DOHH2 (cell line): ENCODE measurements around the gene COL4A1.

Experiments used
- H3F3A ChIP-seq: fragments of 200-600 bp; sonication (generic), shearing (Covaris generic); 2 replicates; pipeline ENCODE4 v1.6.0; 2016; ENCODE audit warnings: antibody characterized with exemption, mild to moderate bottlenecking; ENCODE audit not compliant: control insufficient read depth, insufficient read depth
- H3K27ac ChIP-seq: fragments of 200-600 bp; sonication (generic); 2 replicates; pipeline ENCODE4 v1.5.1; 2014; ENCODE audit warnings: low read depth, mild to moderate bottlenecking, low read length, moderate library complexity
- H3K27me3 ChIP-seq: fragments of 200-600 bp; sonication (generic); 2 replicates; pipeline ENCODE4 v1.6.1; 2014; ENCODE audit warnings: mild to moderate bottlenecking, low read length, mixed read lengths; ENCODE audit not compliant: control insufficient read depth
- H3K36me3 ChIP-seq: fragments of 200-600 bp; sonication (generic); 2 replicates; pipeline ENCODE4 v1.6.1; 2014; ENCODE audit warnings: mild to moderate bottlenecking, low read length, moderate library complexity, mixed read lengths; ENCODE audit not compliant: control insufficient read depth
- H3K4me1 ChIP-seq: fragments of 200-600 bp; sonication (generic); 2 replicates; pipeline ENCODE4 v1.6.1; 2014; ENCODE audit warnings: mild to moderate bottlenecking, low read length, mixed read lengths; ENCODE audit not compliant: control insufficient read depth
- H3K4me2 ChIP-seq: fragments of 200-600 bp; sonication (generic); 2 replicates; pipeline ENCODE4 v1.6.0; 2014; ENCODE audit warnings: mild to moderate bottlenecking, low read length, moderate library complexity
- H3K4me3 ChIP-seq: fragments of 200-600 bp; sonication (generic); 2 replicates; pipeline ENCODE4 v1.5.1; 2014; ENCODE audit warnings: mild to moderate bottlenecking, low read length, mixed read lengths
- H3K79me2 ChIP-seq: fragments of 200-600 bp; sonication (generic); 2 replicates; pipeline ENCODE4 v1.6.1; 2014; ENCODE audit warnings: mild to moderate bottlenecking, low read length, mixed read lengths; ENCODE audit not compliant: control insufficient read depth
- H3K9me2 ChIP-seq: fragments of 200-600 bp; sonication (generic); replicated peaks from 2 replicates; pipeline ENCODE4 v1.6.1; 2014; ENCODE audit warnings: mild to moderate bottlenecking, low read length, mixed read lengths; ENCODE audit not compliant: control insufficient read depth
- H3K9me3 ChIP-seq: fragments of 200-600 bp; sonication (generic); 2 replicates; pipeline ENCODE4 v1.6.1; 2014; ENCODE audit warnings: antibody characterized with exemption, low read length, mixed read lengths; ENCODE audit not compliant: control insufficient read depth, insufficient read depth
- H4K20me1 ChIP-seq: fragments of 200-600 bp; sonication (generic); 2 replicates; pipeline ENCODE4 v1.6.0; 2014; ENCODE audit warnings: low read depth, mild to moderate bottlenecking, antibody characterized with exemption, low read length, moderate library complexity; ENCODE audit not compliant: control insufficient read depth, insufficient read depth
- EZH2phosphoT487 ChIP-seq: fragments of 200-600 bp; sonication (generic); IDR thresholded peaks from 2 replicates; pipeline ENCODE4 v1.6.1; 2017; ENCODE audit warnings: borderline replicate concordance, mild to moderate bottlenecking, antibody characterized with exemption, low read length, moderate library complexity, mixed read lengths
- TF ChIP-seq, protein P1 (sequence below): fragments of 200-600 bp; sonication (generic); IDR thresholded peaks from one replicate; pipeline ENCODE4 v1.5.1; 2014; ENCODE audit warnings: antibody characterized with exemption, mild to moderate bottlenecking, low read depth, low read length; ENCODE audit not compliant: poor library complexity, severe bottlenecking

The COL4A1 gene

DNA sequence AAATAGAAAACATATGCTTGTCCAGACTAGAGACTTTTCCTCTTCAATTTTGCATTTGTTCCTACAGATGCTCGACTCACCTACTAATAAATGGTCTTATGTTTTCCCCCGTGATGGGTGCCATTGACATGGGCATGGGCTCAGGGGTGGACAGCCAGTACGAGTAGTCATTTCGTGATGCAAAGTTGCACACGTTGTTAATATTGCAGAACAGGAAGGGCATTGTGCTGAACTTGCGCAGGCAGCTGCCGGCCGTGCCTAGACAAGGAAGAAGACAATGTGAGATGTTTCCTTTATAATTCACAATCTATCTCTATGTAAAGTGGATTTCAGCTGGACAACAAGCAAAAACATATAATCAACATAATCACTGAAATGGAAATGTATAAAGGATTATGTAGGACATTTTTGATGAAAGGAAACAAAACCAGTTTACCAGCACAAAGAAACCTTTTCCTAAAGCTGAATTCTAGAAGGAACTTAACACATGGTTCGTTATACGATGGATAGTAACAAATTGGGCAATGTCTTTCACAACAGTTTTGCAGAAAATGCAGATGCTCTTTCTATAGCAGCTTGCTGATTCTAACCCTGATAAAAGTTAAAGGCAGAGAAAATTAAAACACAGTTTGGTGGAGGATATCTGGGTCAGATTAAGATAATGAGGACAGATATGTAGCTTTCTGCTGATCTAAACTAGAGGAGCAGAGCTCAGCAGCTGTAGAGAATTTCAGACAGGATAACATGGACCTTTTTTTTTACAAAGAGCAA lies 145.7 kb downstream of the COL4A1 start:
- Histone ChIP-seq H3K4me3 (no peak overlapping the region), H3F3A (no peaks in the 10 kb centered on the region), H3K4me1 (no peaks in the 10 kb centered on the region), H3K27me3 (no peaks in the 10 kb centered on the region), H3K27ac (no peak overlapping the region), H3K4me2 (no peak overlapping the region), H3K36me3 (no peaks in the 10 kb centered on the region), H3K9me3 (no peaks in the 10 kb centered on the region), H4K20me1 (no peaks in the 10 kb centered on the region), H3K79me2 (no peaks in the 10 kb centered on the region), H3K9me2 (no peaks in the 10 kb centered on the region)
- TF ChIP-seq EZH2phosphoT487, result no peak
- TF ChIP-seq, protein P1, sequence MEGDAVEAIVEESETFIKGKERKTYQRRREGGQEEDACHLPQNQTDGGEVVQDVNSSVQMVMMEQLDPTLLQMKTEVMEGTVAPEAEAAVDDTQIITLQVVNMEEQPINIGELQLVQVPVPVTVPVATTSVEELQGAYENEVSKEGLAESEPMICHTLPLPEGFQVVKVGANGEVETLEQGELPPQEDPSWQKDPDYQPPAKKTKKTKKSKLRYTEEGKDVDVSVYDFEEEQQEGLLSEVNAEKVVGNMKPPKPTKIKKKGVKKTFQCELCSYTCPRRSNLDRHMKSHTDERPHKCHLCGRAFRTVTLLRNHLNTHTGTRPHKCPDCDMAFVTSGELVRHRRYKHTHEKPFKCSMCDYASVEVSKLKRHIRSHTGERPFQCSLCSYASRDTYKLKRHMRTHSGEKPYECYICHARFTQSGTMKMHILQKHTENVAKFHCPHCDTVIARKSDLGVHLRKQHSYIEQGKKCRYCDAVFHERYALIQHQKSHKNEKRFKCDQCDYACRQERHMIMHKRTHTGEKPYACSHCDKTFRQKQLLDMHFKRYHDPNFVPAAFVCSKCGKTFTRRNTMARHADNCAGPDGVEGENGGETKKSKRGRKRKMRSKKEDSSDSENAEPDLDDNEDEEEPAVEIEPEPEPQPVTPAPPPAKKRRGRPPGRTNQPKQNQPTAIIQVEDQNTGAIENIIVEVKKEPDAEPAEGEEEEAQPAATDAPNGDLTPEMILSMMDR, result no peak

DNA sequence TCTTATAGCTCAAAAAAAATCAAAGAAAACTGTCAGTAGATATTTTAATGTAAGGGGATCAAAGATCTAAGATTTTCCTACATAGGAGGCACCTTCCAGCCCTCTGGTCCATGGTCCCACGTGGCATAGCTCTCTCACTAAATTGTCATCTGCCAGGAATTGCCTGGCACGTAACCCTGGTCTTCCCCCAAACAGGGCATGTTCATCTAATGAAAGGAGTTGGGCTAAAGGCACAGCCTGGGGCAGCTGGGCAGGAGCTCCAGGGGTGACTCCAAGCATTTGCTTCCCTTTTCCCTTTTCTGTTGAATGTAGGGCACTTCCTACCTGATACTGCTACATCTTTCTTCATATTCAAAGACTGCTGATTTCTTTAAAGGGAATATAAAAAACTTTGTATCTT lies 148.7 kb downstream of the COL4A1 start:
- Histone ChIP-seq H3K27me3 (no peaks in the 10 kb centered on the region), H4K20me1 (no peaks in the 10 kb centered on the region), H3K27ac (no peak overlapping the region), H3K4me2 (no peak overlapping the region), H3K9me2 (no peaks in the 10 kb centered on the region), H3K79me2 (no peaks in the 10 kb centered on the region), H3K4me1 (no peaks in the 10 kb centered on the region), H3K36me3 (no peaks in the 10 kb centered on the region), H3K9me3 (no peaks in the 10 kb centered on the region), H3F3A (no peaks in the 10 kb centered on the region), H3K4me3 (no peak overlapping the region)
- TF ChIP-seq, protein P1, result no peak
- no peak for TF ChIP-seq EZH2phosphoT487

DNA sequence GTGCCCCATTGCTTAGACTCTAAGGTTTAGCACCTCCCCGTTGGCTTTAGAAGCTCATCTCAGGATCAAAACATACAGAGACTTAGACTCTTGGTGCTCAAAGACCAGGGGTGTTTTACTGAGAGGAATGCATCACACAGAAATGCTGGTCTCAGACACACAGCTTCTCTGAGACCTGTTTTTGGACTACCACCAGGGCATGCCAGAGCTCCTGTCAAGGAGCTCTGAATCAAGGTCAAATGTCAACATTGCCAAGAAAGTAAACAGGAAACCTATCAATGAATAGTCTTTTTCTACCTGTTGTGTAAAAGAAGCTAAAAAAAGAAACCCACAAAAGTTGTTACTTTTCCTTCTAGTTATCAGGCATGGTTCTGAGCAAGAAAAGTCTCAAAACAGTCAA lies 149.2 kb downstream of the COL4A1 start:
- H3K79me2 ChIP-seq, result no peaks in the 10 kb centered on the region
- H3K27me3 ChIP-seq, result no peaks in the 10 kb centered on the region
- no peaks in the 10 kb centered on the region for H3K9me3 ChIP-seq
- H3K9me2 ChIP-seq, result no peaks in the 10 kb centered on the region
- no peaks in the 10 kb centered on the region for H3K4me1 ChIP-seq
- no peaks in the 10 kb centered on the region for H4K20me1 ChIP-seq
- no peak overlapping the region for H3K27ac ChIP-seq
- H3F3A ChIP-seq, result no peaks in the 10 kb centered on the region
- H3K4me2 ChIP-seq, result no peak overlapping the region
- TF ChIP-seq, protein P1, result no peak
- TF ChIP-seq EZH2phosphoT487, result no peak
- H3K36me3 ChIP-seq, result no peaks in the 10 kb centered on the region
- H3K4me3 ChIP-seq, result no peak overlapping the region
